HCT116 (cell line): Measurements from ENCODE around the gene FOXO3B.
"Not testable (repeated sequence)": the region's sequence is repeated elsewhere in the genome, so short reads cannot be mapped to it uniquely, and the experiment has no call there.

Source experiments
- CEBPB ChIP-seq: IDR thresholded peaks from 2 replicates; pipeline ENCODE4 v1.6.1; 2012; ENCODE audit warnings: low read depth
- CTCF ChIP-seq, 3 experiments: fragments of 200-600 bp in 1 of 3; sonication (generic) in 1 of 3; IDR thresholded peaks in 2 of 3; conservative IDR thresholded peaks in 1 of 3; 2 replicates each; pipeline ENCODE4 v1.5.1; 2012 to 2017; ENCODE audit warnings: low read depth in 2 of 3, low read length in 2 of 3, antibody characterized with exemption in 1 of 3, borderline replicate concordance in 1 of 3, control low read depth in 1 of 3, mild to moderate bottlenecking in 1 of 3, mixed read lengths in 1 of 3, mixed run types in 1 of 3, moderate library complexity in 1 of 3; ENCODE audit not compliant: insufficient read depth in 1 of 3
- EZH2 ChIP-seq: fragments of 200-600 bp; sonication (generic); IDR thresholded peaks from 2 replicates; pipeline ENCODE4 v1.6.1; 2017; ENCODE audit warnings: antibody characterized with exemption, mixed run types
- FOSL1 ChIP-seq: IDR thresholded peaks from 2 replicates; pipeline ENCODE4 v1.6.1; 2012; ENCODE audit warnings: low read depth
- JUND ChIP-seq: IDR thresholded peaks from 2 replicates; pipeline ENCODE4 v1.6.1; 2012
- POLR2A ChIP-seq: IDR thresholded peaks from 2 replicates; pipeline ENCODE4 v1.7.0; 2011; ENCODE audit warnings: borderline replicate concordance; ENCODE audit not compliant: insufficient read depth, insufficient read length; ENCODE audit errors: extremely low read depth
- SRF ChIP-seq: IDR thresholded peaks from 2 replicates; pipeline ENCODE4 v1.6.1; 2012; ENCODE audit warnings: low read depth

- not testable (repeated sequence) for TF ChIP-seq CTCF (IDR thresholded peaks at IDR 0.05 in 2 of 3, conservative IDR thresholded peaks at IDR 0.05 in 1 of 3; ENCODE audit: borderline replicate concordance in 1 of 3, insufficient read depth in 1 of 3, low read depth in 2 of 3, low read length in 2 of 3); SRF; POLR2A; EZH2; CEBPB; JUND; FOSL1
Measured at GRCh38 chr17:18708215-18708614, 26.1 kb upstream of the FOXO3B start.
